GM21723 (cell line): Measurements from ENCODE around the gene ATP8B1.
"Not testable (repeated sequence)": the region's sequence is repeated elsewhere in the genome, so short reads cannot be mapped to it uniquely, and the experiment has no call there.

ENCODE experiments used
- ATAC-seq: cut with Tn5 transposase; IDR thresholded peaks from one replicate; pipeline ENCODE4 v1.9.1; 2021; ENCODE audit warnings: mild to moderate bottlenecking, moderate library complexity; ENCODE audit not compliant: unreplicated experiment

Gene ATP8B1

GRCh38 chr18:57733861-57734260 lies 69.3 kb downstream of the ATP8B1 start:
- no peak for ATAC-seq

- ATAC-seq: no peak
Observed at GRCh38 chr18:57730146-57730545, 73.0 kb downstream of the ATP8B1 start.

GRCh38 chr18:57728941-57729511 lies 74.1 kb downstream of the ATP8B1 start:
- ATAC-seq: no peak

GRCh38 chr18:57727952-57728807 lies 74.9 kb downstream of the ATP8B1 start:
- no peak for ATAC-seq

GRCh38 chr18:57719211-57719935 lies 83.7 kb downstream of the ATP8B1 start:
- ATAC-seq: not testable (repeated sequence)

GRCh38 chr18:57716549-57716948 lies 86.6 kb downstream of the ATP8B1 start:
- ATAC-seq: no peak

- no peak for ATAC-seq
Observed at GRCh38 chr18:57715671-57716070, 87.4 kb downstream of the ATP8B1 start.

- no peak for ATAC-seq
Observed at GRCh38 chr18:57715073-57715472, 88.0 kb downstream of the ATP8B1 start.

- ATAC-seq: no peak
Observed at GRCh38 chr18:57710226-57710625, 92.9 kb downstream of the ATP8B1 start.

GRCh38 chr18:57709335-57709734 lies 93.8 kb downstream of the ATP8B1 start:
- ATAC-seq: no peak

GRCh38 chr18:57708288-57708687 lies 94.8 kb downstream of the ATP8B1 start:
- no peak for ATAC-seq

GRCh38 chr18:57705832-57706595 lies 97.1 kb downstream of the ATP8B1 start:
- ATAC-seq: no peak

GRCh38 chr18:57705011-57705410 lies 98.1 kb downstream of the ATP8B1 start:
- no peak for ATAC-seq

GRCh38 chr18:57698571-57699276 lies 104.4 kb downstream of the ATP8B1 start:
- no peak for ATAC-seq

GRCh38 chr18:57697426-57697825 lies 105.7 kb downstream of the ATP8B1 start:
- ATAC-seq: no peak

GRCh38 chr18:57696271-57696670 lies 106.8 kb downstream of the ATP8B1 start:
- ATAC-seq: no peak

- no peak for ATAC-seq
Observed at GRCh38 chr18:57691363-57691762, 111.8 kb downstream of the ATP8B1 start.

GRCh38 chr18:57687970-57688369 lies 115.1 kb downstream of the ATP8B1 start:
- no peak for ATAC-seq

- ATAC-seq: no peak
Observed at GRCh38 chr18:57683470-57683869, 119.6 kb downstream of the ATP8B1 start.
